H1 (cell line): ENCODE data around the gene RFT1.

Source experiments
- ASH2L ChIP-seq: fragments of 200-600, 300-600 bp; sonication (generic); IDR thresholded peaks from one replicate; pipeline ENCODE4 v1.7.1; 2017; ENCODE audit warnings: low read length
- BACH1 ChIP-seq: IDR thresholded peaks from 2 replicates; pipeline ENCODE4 v1.6.1; 2012; ENCODE audit warnings: low read length, improper control_type of control experiment
- EZH2 ChIP-seq: fragments of 200-600 bp; sonication (generic); IDR thresholded peaks from 2 replicates; pipeline ENCODE4 v1.7.1; 2012; ENCODE audit warnings: low read depth, mild to moderate bottlenecking, moderate library complexity, low read length, inconsistent platforms; ENCODE audit not compliant: severe bottlenecking
- FOSL1 ChIP-seq: IDR thresholded peaks from 2 replicates; pipeline ENCODE4 v1.6.1; 2011; ENCODE audit warnings: mild to moderate bottlenecking, low read depth, low read length, moderate library complexity; ENCODE audit not compliant: insufficient read depth
- JUND ChIP-seq: IDR thresholded peaks from 2 replicates; pipeline ENCODE4 v1.6.1; 2011; ENCODE audit warnings: mild to moderate bottlenecking, improper control_type of control experiment, low read length
- POLR2A ChIP-seq, 2 experiments: IDR thresholded peaks; 1 replicate in 1 of 2; 2 replicates in 1 of 2; pipeline ENCODE4 v1.6.1; 2011; ENCODE audit warnings: low read depth in 2 of 2, low read length in 2 of 2, mild to moderate bottlenecking in 2 of 2; ENCODE audit errors: control extremely low read depth in 1 of 2
- POLR2AphosphoS5 ChIP-seq: IDR thresholded peaks from 2 replicates; pipeline ENCODE4 v1.6.1; 2011; ENCODE audit warnings: low read depth, low read length
- POU5F1 ChIP-seq: IDR thresholded peaks from 2 replicates; pipeline ENCODE4 v1.6.1; 2011; ENCODE audit warnings: low read depth, mild to moderate bottlenecking, low read length, moderate library complexity
- RAD21 ChIP-seq, 2 experiments: IDR thresholded peaks in 1 of 2; conservative IDR thresholded peaks in 1 of 2; 2 replicates each; pipeline ENCODE4 v1.6.1; 2011; ENCODE audit warnings: low read depth in 2 of 2, low read length in 2 of 2, improper control_type of control experiment in 1 of 2, inconsistent platforms in 1 of 2, mild to moderate bottlenecking in 1 of 2, moderate library complexity in 1 of 2
- SIN3A ChIP-seq, 2 experiments: IDR thresholded peaks in 1 of 2; conservative IDR thresholded peaks in 1 of 2; 2 replicates each; pipeline ENCODE4 v1.6.1; 2011 to 2012; ENCODE audit warnings: low read length in 2 of 2, improper control_type of control experiment in 1 of 2, low read depth in 1 of 2, mild to moderate bottlenecking in 1 of 2
- TF ChIP-seq, protein P1 (sequence below): IDR thresholded peaks from 2 replicates; pipeline ENCODE4 v1.6.1; 2011; ENCODE audit warnings: low read depth, mild to moderate bottlenecking, low read length; ENCODE audit not compliant: insufficient read depth
- TF ChIP-seq, protein P2 (sequence below): IDR thresholded peaks from 2 replicates; pipeline ENCODE4 v1.6.1; 2011; ENCODE audit warnings: low read length, improper control_type of control experiment
- TF ChIP-seq, protein P3 (sequence below): IDR thresholded peaks from 2 replicates; pipeline ENCODE4 v1.6.1; 2012; ENCODE audit warnings: inconsistent platforms

DNA sequence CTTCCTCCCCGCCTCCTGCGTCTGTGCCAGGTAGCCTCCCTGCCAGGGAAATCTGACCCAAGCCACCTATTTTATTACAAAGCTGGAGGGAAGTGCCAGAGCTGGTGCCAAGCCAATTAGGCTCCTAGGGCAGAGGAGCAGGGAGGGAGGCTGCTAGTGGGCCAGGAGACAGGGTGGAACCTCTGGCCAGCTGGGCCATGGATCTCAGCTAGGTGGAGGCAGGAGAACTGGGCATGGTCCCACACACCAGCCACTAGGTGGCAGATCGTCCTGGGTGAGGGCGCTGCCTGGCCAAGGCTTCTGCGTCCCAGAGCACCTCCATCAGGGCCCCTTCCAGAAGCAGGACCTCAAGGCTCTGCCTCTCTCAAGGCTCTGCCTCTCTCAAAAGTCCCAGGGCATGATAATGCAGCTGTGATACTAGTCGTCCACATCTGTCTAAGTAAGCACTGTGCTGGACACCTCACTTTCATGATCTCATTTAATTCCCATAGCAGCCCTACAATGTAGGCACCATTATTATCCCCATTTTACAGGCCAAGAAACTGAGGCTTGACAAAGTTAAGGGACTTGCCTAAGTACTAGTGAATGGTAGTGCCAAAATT lies 4.5 kb upstream of the RFT1 start:
- TF ChIP-seq, protein P1, sequence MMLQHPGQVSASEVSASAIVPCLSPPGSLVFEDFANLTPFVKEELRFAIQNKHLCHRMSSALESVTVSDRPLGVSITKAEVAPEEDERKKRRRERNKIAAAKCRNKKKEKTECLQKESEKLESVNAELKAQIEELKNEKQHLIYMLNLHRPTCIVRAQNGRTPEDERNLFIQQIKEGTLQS: no peak
- TF ChIP-seq RAD21 (IDR thresholded peaks at IDR 0.05 in 1 of 2, conservative IDR thresholded peaks at IDR 0.05 in 1 of 2; ENCODE audit: low read depth in 2 of 2, low read length in 2 of 2) (peak; percentile 83 to 87), EZH2 (no peak), POLR2A (IDR thresholded peaks at IDR 0.05; ENCODE audit: control extremely low read depth in 1 of 2, low read depth in 2 of 2, low read length in 2 of 2) (no peak), FOSL1 (no peak), POLR2AphosphoS5 (no peak), POU5F1 (no peak), JUND (no peak), SIN3A (conservative IDR thresholded peaks at IDR 0.05 in 1 of 2, IDR thresholded peaks at IDR 0.05 in 1 of 2; ENCODE audit: low read depth in 1 of 2, low read length in 2 of 2) (no peak), ASH2L (no peak), BACH1 (no peak)
- TF ChIP-seq, protein P2, sequence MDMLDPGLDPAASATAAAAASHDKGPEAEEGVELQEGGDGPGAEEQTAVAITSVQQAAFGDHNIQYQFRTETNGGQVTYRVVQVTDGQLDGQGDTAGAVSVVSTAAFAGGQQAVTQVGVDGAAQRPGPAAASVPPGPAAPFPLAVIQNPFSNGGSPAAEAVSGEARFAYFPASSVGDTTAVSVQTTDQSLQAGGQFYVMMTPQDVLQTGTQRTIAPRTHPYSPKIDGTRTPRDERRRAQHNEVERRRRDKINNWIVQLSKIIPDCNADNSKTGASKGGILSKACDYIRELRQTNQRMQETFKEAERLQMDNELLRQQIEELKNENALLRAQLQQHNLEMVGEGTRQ: no peak
- TF ChIP-seq, protein P3, sequence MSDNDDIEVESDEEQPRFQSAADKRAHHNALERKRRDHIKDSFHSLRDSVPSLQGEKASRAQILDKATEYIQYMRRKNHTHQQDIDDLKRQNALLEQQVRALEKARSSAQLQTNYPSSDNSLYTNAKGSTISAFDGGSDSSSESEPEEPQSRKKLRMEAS: peak; percentile 54
